Measurements from ENCODE around the gene FBXO41.

The FBXO41 gene

DNA sequence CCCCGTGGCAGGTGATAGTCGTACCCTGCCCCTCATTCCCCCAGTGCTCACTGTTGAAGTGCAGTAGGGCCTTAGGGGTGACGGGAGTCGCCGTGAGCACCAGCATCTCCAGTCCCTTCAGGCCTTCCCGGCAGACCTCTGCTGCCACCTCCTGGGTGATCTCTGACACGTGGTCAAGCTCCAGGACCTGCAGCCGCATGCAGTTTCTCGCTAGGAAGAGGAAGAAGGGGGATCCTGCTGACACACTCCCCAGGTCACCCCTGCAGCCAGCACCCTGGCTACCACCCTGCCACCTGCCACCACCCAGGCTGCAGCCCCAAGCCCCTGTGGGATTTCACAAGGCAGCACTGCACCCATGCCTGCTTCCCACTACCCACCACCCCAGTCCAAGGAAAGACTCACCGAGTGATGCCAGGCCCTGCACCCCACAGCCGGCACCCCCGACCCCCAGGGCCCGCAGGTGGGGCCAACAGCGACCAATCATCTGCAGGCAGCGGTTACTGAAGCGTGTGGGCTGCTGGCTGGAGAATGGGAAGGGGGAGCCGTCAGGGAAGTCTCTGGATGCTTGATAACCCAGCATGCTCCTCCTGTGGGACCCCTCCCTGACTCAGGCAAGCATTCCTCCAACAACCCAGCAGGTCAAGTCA lies 23.8 kb downstream of the FBXO41 start:
- no peak for DNase-seq (ENCODE audit: low read depth)

DNA sequence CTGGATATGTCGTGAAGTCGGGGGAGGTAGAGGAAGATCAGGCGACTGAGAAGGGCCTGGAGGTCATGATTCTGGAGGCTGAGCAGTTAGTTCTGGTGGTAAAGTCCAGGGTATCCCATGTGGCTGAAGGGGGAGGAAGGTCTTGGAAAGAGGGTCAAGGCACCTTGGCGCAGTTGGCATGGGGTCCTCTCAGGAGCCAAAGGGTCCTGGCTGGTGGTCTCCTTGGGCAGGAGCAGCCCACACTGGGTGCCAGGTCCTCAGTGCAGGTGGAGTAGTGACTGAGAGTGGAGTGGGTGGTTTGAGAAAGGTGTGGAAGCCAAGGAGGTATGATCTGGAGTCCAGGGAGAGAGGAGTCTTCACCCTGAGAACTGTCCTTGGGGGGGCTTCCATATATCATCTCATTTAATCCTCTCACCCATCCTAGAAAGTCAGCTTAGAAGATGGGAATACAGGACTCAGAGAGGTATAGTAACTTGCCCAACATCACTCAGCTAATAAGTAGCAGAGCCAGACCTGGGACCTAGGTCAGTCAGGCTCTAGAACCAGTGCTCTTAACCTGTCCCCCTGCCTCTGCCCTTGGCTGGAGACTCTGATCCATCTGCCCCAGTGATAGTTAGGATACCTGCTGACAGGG lies 24.5 kb downstream of the FBXO41 start:
- no peak for DNase-seq (ENCODE audit: low read depth)

DNA sequence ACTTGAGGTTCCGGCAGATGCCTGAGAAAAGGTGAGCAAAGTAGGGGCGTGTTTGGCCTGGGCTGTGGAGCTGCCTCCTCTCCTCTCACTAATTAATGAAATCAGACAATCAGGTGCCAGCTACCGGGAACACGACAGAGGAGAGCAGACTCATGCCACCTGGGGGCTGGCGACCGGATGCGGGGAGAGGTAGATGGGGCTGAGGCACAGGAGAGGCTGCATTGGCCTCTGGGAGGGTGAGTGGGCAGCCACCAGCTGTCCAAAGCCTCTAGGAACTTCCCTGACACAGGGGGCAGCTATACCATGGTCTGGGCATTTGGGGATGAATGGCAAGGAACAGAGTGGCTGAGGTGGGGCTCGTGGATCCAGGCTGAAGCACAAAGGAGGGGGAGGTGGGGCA lies 25.0 kb downstream of the FBXO41 start:
- DNase-seq (ENCODE audit: low read depth): no peak

DNA sequence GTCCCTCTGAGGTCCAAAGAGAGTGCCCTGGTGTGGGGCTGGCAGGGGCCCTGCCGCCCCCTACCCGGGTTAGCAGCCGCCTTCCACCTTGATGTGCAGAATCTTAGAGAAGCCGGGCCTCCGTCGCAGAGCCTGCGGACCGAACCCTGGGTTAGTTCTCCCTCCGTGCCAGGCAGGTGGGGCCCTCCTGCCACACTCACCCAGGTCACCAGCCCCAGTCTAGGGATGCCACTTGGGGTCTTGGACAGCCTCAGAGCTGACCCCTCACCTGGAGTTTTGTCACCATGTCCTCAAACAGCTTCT lies 25.4 kb downstream of the FBXO41 start:
- DNase-seq (ENCODE audit: low read depth): no peak

DNA sequence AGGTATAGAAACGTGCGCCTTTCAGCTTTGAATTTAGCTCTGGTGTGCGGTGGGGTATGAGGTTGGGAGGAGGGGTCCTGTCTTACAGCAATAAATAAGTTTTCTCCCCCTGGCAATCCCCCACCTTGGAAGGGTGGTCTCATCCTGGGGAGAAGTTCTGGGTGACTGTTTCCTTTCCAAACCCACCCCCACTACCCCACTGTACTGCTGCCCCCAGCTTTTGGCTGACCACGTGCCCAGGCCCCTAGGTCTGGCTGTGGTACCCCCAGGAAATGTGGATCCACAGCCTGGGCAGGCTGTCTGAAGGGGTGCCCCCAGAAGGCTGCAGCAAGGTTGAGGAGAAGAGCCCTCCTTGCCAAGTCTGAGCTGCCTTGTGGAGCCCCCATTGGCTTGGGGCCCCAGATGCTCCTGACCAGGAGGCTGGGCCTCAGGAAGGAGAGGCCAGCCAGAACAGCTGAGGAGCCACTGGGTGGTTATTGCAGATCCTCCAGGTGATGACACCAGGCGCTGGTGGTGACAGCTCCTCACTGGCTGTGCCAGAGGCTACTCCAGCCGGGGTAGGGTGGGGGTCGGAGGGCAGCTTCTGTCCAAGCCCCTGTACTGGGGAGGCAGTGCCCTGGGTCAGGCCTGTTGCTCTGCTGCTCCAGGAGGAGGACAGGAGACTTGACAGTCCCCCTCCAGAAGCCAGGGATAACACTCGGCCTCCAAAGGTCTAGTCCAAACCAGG lies 25.9 kb downstream of the FBXO41 start:
- no peak for DNase-seq (ENCODE audit: low read depth)

DNA sequence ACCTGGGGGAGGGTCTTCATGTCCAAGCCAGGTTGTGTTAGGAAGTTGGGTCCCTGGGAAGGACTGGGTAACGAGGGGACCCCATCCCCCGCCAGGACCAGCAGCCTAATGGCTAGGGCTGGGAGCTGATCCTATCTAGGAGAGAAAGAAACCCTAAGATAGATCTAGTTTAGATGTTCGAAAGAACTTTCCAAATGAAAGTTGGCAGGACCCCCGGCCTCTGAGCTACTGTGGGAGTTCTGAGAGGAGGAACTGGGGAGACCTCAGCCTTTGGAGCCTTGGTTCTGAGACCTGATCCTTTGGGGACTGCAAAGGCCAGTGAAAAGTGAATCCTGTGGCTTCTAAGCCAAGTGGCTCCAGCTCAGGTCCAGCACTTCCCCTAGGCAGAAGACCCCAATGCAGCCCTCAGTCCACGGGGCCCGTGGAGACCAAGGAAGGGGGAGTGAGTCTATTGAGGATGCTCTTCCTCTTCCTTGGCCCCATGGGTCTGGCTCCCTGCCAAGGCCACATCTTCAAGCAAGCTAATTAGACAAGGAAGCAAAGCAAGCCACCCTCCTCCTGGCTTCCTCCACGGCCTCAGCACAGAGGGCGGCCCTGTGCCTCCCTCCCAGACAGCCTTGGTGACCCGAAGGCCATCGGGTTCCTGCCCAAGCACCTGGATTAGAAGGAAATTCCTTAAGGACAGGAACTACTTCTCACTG lies 26.7 kb downstream of the FBXO41 start:
- DNase-seq (ENCODE audit: low read depth): no peak

DNA sequence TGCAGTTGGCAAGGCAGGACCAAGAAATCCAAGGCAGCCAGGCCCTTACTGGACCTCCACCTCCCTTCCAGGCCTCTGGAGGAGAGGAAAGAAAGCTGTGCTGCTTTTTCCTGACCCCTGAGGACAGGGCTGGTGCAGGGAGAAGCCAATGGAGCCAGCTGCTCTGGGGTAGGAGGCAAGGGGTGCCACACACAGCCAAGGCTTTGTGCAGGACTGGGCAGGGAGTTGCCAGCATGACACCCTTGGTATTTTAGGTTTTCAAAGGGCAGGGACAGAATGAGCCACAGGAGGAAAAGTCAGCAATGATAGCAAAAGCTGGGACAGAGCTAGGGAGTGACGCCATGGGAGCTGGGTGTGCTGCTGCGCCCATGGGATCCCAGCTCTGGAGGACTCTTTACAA lies 27.3 kb downstream of the FBXO41 start:
- DNase-seq (ENCODE audit: low read depth): no peak

DNA sequence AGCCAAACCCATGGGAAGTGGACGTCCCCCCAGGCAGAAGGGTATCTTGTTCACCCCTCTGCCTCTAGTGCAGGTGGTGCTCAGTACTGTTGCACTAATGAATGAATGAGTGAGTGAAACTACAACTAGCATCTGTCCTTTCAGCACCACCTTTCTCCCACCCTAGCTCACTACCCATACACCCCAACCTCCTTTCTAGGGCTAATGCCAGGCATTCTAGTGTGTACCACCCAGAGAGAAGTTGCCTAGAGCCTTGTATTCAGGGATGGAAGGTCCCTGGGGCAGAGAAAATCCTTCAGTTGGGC lies 27.7 kb downstream of the FBXO41 start:
- no peak for DNase-seq (ENCODE audit: low read depth)

DNA sequence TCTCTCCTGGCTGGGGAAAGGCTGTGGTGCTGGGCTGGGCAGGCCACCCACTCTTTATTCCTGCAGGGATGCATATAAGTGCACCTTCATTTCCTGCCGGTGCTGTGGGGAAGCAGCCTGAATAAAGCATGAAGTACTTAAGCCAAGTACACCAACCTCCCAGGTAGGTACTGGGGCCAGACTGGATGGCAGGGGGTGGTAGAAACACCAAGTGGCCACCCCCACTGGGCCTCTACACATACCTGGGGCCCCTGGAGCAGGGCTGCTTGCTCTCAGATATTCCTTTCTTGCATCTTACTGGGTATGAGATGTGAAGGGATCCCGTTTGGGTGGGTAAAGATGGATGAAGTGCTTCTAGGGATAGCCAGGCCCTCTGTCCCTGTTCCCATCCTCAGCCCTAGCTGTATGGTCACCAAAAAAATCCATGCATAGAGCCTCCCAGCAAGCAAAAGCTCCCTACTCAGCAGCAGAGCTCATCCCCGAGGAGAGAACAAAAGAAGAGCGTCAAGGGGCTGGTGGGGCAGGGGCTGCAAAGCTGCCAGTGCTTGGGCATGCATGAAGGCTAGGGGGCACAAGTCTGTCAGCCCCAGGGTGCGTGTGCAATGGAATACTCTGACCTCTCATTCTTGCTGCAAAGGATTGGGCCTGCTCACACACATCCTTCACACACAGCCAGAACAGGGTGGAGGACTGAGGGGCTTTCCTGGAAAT lies 28.2 kb downstream of the FBXO41 start:
- no peak for DNase-seq (ENCODE audit: low read depth)

DNA sequence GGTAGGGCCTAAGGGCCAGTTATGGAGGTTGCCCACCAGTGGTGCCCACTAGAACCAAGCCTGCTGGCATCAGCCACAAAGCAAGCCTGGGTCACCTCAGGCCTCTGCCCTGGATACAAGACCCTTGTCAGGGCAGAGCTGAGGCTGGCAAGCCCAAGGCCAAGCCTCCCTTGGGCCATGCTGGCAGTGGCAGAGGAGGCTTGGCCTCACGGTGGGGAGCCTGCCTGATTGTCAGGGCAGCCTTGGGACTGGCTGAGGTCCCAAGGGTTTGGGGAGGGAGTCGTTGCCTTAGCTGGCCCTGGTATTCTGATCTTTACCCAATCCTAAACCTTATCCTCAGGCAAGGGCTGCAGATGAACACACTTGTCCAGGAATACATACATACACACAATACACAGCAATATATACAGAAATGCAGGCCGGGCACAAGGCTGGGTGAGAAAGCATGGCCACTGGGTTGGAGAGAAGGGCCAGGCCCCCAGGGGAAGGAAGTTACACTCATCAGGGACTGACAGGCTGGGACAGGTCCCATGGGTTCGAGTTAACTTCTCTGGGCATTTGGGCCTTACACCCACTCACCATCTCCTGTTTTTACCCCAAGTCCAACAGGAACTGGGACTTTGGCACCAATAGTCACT lies 29.2 kb downstream of the FBXO41 start:
- DNase-seq (ENCODE audit: low read depth): no peak

DNA sequence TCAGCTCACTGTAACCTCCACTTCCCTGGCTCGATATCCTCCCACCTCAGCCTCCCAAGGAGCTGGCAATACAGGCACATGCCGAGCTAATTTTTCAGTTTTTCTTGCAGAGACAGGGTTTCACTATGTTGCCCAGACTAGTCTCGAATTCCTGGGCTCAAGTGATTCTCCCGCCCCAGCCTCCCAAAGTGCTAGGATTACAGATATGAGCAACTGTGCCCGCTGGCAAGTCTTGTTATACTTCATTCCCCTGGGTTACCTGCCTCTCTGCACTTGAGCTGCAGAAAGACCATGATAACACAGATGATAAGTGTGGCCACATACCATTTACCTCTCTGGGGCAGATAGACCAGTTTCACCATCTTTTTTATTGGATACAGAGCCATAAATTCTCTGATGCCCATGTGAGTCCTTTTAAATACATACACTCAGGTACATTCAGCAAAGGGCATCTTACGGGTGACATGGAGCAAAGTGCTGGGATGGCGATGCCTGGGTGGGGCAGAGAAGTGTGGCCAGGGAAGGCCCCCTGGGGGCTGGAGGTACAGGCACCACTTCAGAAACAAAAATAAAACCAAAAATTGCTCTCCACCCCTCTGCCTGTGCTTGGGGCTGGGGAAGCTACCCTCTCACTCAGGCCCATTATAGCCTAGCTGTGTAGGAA lies 29.8 kb downstream of the FBXO41 start:
- no peak for DNase-seq (ENCODE audit: low read depth)

DNA sequence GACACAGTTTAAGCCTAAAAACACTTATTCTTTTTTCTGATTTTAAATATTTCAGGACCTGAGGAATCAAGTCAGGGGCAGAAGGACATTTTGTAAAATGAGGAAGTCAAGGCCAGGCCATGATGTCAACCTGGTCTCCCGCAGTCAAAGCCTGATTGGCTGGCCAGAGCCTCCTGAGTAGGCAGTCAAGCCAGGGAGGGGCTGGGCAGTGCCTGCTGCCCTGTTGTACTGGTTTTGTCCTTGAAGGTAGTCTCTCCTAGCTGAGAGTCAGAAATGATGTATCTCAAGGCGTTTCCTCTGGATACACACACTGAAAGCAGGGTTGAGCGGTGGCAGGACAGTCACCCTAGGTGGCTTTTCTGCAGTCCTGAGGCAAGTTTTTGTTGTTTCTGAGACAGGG lies 30.4 kb downstream of the FBXO41 start:
- no peak for DNase-seq (ENCODE audit: low read depth)

DNA sequence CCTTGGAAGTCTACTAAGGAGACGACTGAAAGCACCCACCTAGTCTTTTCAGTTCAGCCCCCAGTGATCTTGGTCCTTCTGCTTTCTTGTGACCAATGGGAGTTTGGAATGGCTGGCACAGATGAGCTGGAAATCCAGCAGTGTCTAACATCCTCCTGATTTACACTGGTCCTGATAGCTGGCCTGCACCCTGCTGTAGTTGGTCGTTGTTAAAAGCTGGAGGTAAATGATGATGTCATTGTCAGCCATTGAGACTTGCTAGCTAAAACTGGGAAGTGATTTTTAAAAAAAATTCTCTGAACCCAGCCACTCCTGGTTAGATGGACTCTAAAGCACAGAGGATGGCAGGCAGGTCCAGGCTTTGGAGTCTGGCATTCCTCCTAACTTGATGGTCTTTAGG lies 30.9 kb downstream of the FBXO41 start:
- DNase-seq (ENCODE audit: low read depth): no peak

DNA sequence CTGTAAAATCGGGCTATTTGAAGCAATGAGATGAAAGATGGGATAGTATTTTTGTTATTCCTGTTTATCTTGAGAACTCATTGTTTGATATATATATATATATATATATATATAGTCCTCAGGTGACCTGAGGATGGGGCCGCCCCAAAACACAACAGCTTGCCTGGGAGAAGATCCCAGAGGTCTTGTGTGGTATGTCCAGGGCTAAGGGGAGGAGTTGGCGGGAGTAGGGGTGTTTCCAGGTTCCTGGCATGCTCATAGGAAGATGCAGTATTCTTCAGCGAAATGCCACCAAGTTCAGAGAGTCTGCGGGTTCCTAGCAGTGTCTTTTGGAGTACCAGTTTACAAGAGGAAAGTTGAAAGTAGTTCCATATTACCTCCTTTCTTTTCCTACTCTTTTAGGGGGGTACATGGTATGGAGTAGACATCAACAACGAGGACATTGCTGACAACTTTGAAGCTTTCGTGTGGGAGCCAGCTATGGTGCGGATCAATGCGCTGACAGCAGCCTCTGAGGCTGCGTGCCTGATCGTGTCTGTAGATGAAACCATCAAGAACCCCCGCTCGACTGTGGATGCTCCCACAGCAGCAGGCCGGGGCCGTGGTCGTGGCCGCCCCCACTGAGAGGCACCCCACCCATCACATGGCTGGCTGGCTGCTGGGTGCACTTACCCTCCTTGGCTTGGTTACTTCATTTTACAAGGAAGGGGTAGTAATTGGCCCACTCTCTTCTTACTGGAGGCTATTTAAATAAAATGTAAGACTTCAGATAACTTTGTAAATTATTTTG lies 31.8 kb downstream of the FBXO41 start:
- no peak for DNase-seq (ENCODE audit: low read depth)

DNA sequence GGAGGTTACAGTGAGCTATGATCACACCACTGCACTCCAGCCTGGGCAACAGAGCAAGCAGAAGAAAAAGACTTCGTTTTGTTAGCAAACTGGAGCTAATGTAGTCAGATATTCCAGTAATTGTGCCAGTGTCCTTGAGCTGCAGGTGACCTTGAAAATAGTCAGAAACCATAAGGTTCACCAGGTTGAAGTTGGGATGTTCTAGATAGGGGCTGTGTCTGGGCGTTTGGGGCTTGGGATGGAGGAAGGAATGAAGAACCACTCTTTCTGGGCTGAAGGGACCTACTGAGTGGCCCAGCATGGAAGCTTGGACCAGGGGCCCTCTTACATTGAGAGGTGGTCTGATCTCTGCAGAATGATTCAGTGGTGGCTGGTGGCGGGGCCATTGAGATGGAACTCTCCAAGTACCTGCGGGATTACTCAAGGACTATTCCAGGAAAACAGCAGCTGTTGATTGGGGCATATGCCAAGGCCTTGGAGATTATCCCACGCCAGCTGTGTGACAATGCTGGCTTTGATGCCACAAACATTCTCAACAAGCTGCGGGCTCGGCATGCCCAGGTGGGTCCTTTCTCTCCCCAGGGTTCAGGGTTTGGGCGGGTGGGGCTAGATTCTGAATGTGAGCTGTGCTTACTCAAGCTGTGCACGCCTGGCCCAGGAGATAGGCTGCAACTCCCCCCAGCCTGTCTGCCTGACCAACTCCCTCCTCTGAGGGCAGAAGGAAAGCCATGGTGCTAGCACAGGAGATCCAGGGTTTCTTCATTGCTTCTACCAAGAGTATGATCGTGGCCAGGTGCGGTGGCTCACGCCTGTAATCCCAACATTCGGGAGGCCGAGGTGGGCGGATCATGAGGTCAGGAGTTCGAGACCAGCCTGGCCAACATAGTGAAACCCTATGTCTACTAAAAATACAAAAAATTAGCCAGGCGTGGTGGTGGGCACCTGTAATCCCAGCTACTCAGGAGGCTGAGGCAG lies 33.1 kb downstream of the FBXO41 start:
- DNase-seq (ENCODE audit: low read depth): no peak

DNA sequence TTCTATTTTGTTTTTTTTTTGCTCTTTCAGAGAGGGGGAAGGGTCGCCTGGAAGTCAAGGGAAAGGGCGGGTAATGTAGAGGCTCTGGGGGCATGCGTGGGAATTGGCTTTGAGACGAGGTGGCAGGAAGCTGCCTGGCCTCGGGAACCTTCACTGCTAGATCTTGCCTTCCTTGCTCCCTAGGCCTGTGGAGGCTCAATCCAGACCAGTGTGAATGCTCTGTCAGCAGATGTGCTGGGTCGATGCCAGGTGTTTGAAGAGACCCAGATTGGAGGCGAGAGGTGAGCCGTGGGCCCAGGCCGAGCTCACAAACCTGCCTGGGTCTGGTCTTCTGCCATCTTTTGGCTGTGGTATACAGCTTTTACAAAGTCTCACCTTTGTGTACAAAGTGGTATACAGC lies 34.6 kb downstream of the FBXO41 start:
- no peak for DNase-seq (ENCODE audit: low read depth)

DNA sequence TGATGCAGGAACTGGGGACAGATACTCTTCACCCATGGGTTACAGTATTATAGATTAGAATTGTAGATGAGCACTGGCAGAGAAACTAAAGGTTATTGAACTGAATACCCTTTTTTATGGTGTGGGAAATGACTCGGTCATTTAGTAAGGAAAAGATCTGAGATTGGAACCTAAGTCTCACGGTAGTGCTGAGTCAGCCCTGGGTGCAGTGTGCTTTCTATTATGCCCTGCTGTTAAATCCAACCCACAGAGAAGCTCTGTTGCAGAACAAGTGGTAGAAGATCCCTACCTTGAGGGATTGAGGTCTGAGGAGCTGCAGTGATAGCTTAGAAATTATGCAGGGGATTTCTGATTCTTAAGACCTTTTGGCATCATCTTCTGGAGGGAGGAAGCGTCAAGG lies 37.4 kb downstream of the FBXO41 start:
- DNase-seq (ENCODE audit: low read depth): no peak

DNA sequence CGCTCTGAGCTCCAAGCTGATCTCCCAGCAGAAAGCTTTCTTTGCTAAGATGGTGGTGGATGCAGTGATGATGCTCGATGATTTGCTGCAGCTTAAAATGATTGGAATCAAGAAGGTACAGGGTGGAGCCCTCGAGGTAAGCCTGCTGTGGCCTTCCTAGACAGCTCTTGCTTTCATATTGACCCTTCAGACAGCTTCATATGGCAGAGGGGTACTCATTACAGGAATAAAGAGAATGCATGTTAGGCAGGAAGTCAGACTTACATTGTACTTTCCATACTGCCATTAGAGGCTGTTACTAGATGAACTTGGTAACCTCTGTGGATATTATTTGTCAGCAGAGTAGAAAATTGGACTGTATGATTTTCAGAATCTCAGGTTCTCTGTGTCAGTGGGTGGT lies 39.7 kb downstream of the FBXO41 start:
- no peak for DNase-seq (ENCODE audit: low read depth)

DNA sequence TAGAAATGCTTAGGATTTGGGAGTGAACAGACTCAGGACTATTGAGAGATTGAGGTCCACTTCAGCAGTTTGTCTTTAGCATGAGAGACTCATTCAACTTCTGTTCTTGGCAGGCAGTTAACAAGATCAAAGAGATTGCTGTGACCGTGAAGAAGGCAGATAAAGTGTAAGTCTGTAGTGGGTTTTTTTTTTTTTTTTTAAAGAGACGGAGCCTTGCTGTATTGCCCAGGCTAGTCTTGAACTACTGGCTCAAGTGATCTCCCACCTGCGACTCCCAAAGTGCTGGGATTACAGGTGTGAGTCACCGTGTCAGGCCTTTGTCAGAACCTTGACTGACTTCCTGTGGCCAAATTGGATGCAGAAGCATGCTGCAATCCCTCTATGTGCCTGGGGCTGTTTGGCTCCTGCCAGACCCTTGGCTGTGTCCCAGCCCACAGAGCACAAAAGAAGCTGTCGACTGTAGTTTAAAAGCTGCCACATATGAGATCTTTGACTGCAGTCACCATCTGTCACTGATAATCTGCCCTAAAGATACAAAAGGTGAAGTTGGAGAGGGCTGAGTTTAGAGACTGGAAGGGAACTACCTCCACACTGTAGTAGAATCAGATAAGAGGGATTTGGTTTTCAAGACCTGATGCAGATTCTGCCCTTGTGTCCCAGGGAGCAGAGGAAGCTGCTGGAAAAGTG lies 40.3 kb downstream of the FBXO41 start:
- no peak for DNase-seq (ENCODE audit: low read depth)
